A172 (cell line): Measurements from ENCODE around the gene DAB2. TPM values are rescaled to one million over a fixed set of nuclear protein-coding genes. Genes with fewer than 3 reads are reported as not detected.
"Not testable (repeated sequence)": the region's sequence is repeated elsewhere in the genome, so short reads cannot be mapped to it uniquely, and the experiment has no call there.

ENCODE experiments used
- DNase-seq: peaks from one replicate; pipeline ENCODE4 v3.0.0-alpha.2; 2015; ENCODE audit warnings: low spot score
- total RNA-seq: library from RNA; depleted of rRNA; stranded (reverse); fragments of >200 nt; shearing (Covaris generic); gene quantifications from 2 replicates; pipeline ENCODE4 v1.2.3, GENCODE V29; 2014; rRNA removed

Gene DAB2
- total RNA-seq, 1 experiment from 2014 or later = 46.1 TPM

DNA sequence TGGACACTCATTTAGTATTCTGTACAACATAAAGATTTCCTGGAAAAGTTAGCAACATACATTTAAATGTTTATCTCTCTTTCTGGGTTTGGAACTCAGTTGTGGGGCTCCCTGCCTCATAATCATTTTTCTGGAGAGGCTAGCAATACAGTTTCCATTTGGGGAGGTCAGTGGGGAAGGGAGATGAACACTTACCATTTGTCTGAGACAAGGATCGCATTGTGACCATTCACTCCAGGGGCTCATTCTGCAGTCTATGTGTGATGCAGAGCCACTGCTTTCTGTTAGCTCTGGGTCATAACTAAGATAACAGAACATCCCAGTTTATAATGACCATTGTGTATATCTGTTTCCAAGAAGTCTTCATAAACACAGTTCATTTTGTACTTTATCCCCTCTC lies 82.9 kb downstream of the DAB2 start:
- DNase-seq = no peak

DNA sequence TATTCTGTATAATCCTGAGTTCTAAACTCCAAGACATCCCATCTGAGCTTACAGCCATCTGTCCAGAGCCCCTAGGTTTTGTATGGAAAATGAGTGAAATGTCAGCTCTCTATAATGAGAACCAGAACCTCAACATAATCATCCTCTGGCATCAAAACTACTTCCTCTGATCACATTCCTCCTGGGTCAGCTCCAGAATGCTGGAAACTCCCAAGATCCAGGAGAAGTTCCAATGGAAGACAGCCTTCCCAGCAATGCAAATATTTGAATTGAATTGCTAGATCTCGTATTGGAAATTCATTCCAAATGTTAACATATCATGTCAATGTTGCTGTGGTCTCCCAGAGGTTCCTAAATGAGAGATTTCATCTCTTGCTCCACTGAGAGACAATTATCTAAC lies 84.3 kb downstream of the DAB2 start:
- no peak for DNase-seq

- DNase-seq = no peak
Observed at GRCh38 chr5:39337252-39337915, 87.4 kb downstream of the DAB2 start.

GRCh38 chr5:39334296-39334695 lies 90.5 kb downstream of the DAB2 start:
- DNase-seq = not testable (repeated sequence)

- DNase-seq = no peak
Observed at GRCh38 chr5:39333104-39333503, 91.7 kb downstream of the DAB2 start.

DNA sequence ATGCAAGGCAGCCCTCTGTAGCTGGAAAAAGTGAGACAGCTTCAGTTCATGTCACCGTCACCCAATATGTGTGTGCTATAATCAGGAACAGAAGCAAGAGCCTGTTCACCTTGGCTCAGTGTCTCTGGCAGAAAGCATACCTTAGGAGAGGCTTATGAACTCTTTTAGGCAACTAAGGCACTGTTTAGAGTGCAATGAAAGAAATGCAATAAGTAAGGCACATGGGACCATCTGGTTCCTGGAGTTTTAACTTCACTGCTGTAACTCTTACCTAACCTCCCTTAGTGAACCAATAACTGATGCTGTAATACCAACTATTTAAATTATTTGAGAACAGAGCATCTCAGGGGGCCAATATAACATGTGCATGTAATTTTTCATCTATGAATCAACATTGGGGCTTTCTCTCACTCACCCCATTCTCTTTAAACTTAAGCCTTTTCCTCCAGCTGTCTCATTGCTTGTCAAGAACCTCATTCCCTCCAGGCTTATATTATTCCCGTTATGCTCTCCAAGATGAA lies 92.9 kb downstream of the DAB2 start:
- DNase-seq = no peak

DNA sequence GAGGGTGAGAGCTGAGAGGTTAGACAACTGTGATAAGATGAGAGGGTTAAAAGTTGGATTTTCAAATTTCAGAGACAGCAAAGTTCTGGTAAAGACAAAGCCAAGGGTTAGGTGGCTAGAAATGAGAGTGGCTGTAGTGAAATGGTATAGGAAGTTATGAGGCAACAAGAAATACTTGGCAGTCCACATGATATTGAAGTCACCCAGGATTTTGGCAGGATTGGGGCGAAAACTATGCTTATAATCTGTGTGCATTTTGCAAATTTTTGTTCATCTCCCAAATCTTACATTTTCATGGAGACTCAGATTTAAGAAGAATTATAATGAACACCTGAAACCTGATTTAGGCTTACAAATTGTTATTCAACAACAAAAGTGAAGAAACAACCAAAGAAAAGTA lies 96.0 kb downstream of the DAB2 start:
- DNase-seq = no peak

GRCh38 chr5:39323542-39323941 lies 101.2 kb downstream of the DAB2 start:
- DNase-seq = no peak

Other genes starting within 250 kb of the DAB2 start
- 0.05 and 0.12 TPM in 2 replicates for gene FYB1, start 205.4 kb downstream of the DAB2 start, total RNA-seq
- not detected in 2 replicates for gene C9, start 60.5 kb downstream of the DAB2 start, total RNA-seq